CD4-positive, CD25-positive, alpha-beta regulatory T cell (primary cell): Measurements from ENCODE around the gene C6orf132. TPM values are rescaled to one million over a fixed set of nuclear protein-coding genes. Genes with fewer than 3 reads are reported as not detected.

Source experiments
- ATAC-seq, 2 donors: fragments of 150-1000 bp; cut with Tn5 transposase; one replicate each; pipeline ENCODE4 v1.10.0; 2021; ENCODE audit warnings: low read depth in 2 of 2, moderate number of reproducible peaks in 2 of 2, moderate library complexity in 1 of 2
- DNase-seq, 3 donors: peaks; one replicate each; pipeline versions ENCODE4 v3.0.0 to v3.0.0-alpha.2; 2012 to 2022; ENCODE audit warnings: mixed read lengths in 1 of 3
- H3K27ac ChIP-seq: one replicate; pipeline ENCODE4 v1.7.0; 2013; ENCODE audit warnings: mild to moderate bottlenecking, low read length; ENCODE audit not compliant: insufficient read depth, poor library complexity, severe bottlenecking
- H3K27me3 ChIP-seq: one replicate; pipeline ENCODE4 v1.7.0; 2013; ENCODE audit warnings: low read length; ENCODE audit not compliant: control insufficient read depth, insufficient read depth
- H3K36me3 ChIP-seq: one replicate; pipeline ENCODE4 v1.7.0; 2013; ENCODE audit warnings: mild to moderate bottlenecking, low read length, moderate library complexity; ENCODE audit not compliant: control insufficient read depth, insufficient read depth
- H3K4me1 ChIP-seq: 2 replicates; pipeline ENCODE4 v1.7.0; 2013; ENCODE audit warnings: mild to moderate bottlenecking, low read length; ENCODE audit not compliant: insufficient read depth, control insufficient read depth, poor library complexity, severe bottlenecking
- H3K4me3 ChIP-seq: one replicate; pipeline ENCODE4 v1.7.0; 2013; ENCODE audit warnings: low read depth, mild to moderate bottlenecking, low read length, moderate library complexity
- H3K9me3 ChIP-seq, 2 experiments: 1 replicate in 1 of 2; 2 replicates in 1 of 2; pipeline ENCODE4 v1.7.0; 2013; ENCODE audit warnings: low read length in 2 of 2, mild to moderate bottlenecking in 1 of 2, moderate library complexity in 1 of 2; ENCODE audit not compliant: control insufficient read depth in 2 of 2
- H3K27ac Mint-ChIP-seq, 3 donors: one replicate each; pipeline ENCODE4 v1.8.0; 2020 to 2022; ENCODE audit warnings: mild to moderate bottlenecking in 3 of 3, mixed read lengths in 3 of 3, moderate library complexity in 2 of 3
- H3K27me3 Mint-ChIP-seq: one replicate; pipeline ENCODE4 v1.8.0; 2022; ENCODE audit warnings: mild to moderate bottlenecking, mixed read lengths
- H3K36me3 Mint-ChIP-seq: one replicate; pipeline ENCODE4 v1.8.0; 2020; ENCODE audit warnings: mixed read lengths
- H3K4me1 Mint-ChIP-seq, 4 donors: one replicate each; pipeline ENCODE4 v1.8.0; 2020 to 2022; ENCODE audit warnings: mixed read lengths in 4 of 4, mild to moderate bottlenecking in 1 of 4
- H3K4me3 Mint-ChIP-seq, 4 donors: one replicate each; pipeline ENCODE4 v1.8.0; 2020 to 2022; ENCODE audit warnings: mild to moderate bottlenecking in 4 of 4, mixed read lengths in 4 of 4, moderate library complexity in 3 of 4
- H3K9me3 Mint-ChIP-seq, 7 donors: one replicate each; pipeline ENCODE4 v1.8.0; 2020 to 2022; ENCODE audit warnings: mixed read lengths in 7 of 7, mild to moderate bottlenecking in 3 of 7, moderate library complexity in 2 of 7
- polyA plus RNA-seq, 4 donors: library from polyadenylated mRNA; unstranded; fragments of 300-500 nt; fragmentation: Illumina TruSeq; gene quantifications; one replicate each; pipeline ENCODE4 v1.2.3, GENCODE V29; 2021
- total RNA-seq: library from RNA; stranded (reverse); gene quantifications from one replicate; pipeline ENCODE4 v1.2.3, GENCODE V29; 2022

C6orf132 gene
- total and polyA plus RNA-seq, 5 donors from 2014 or later, result 0.05 TPM; not detected in 4

DNA sequence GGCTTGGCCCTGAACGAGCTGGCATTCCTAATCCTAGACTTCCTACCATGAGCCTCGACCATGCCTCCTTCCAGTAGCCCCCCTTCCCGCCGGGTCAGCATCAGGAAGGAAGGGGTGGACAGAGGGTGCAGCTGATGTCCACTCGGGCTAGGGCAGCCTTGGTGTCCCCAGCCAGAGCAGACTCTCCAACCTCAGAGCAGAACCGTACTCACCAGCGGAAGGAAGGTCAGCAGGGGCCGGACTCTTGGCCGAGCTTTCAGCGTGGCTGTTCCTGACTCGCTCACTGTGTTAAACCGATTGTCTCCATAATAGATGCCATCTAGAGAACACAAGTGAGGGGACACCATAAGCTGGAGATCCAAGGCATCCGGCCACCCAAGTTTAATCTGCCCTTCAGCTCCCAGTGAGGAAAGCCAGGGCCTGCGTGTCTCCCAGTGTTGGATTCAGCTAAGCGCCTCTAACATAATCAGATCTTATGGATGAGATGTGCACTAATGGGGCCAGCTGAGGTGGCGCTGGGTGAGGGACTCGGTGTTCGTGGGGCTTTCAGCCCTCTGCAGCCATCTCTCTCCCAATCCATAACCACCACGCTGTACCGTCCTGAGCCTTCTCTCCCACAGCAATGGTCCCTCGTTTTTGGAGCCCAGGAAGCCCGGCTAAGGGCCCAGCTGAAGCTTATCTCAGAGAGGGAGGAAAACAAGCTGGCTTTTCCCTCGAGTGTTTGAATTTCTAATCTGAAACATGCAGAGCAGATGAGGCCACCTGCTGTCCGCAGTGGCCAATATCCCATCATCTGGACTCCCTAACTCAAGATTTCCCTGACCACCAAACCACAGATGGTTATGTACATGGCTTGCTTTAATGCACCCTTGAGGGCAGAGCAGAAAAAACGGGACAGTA, 13.7 kb downstream of the C6orf132 start:
- no peaks in the 10 kb centered on the region for H3K4me1 ChIP-seq
- no peaks in the 10 kb centered on the region for H3K9me3 Mint-ChIP-seq
- H3K27me3 Mint-ChIP-seq, result peaks cover 15% of the 10 kb centered on the region
- no peak overlapping the region for H3K27ac ChIP-seq
- H3K27ac Mint-ChIP-seq, result no peak overlapping the region
- no peaks in the 10 kb centered on the region for H3K36me3 ChIP-seq
- H3K36me3 Mint-ChIP-seq, result no peaks in the 10 kb centered on the region
- H3K27me3 ChIP-seq, result no peaks in the 10 kb centered on the region
- ATAC-seq (no peak), DNase-seq (no peak)
- H3K4me3 ChIP-seq, result no peak overlapping the region
- no peaks in the 10 kb centered on the region for H3K4me1 Mint-ChIP-seq
- no peak overlapping the region for H3K4me3 Mint-ChIP-seq
- H3K9me3 ChIP-seq, result no peaks in the 10 kb centered on the region

DNA sequence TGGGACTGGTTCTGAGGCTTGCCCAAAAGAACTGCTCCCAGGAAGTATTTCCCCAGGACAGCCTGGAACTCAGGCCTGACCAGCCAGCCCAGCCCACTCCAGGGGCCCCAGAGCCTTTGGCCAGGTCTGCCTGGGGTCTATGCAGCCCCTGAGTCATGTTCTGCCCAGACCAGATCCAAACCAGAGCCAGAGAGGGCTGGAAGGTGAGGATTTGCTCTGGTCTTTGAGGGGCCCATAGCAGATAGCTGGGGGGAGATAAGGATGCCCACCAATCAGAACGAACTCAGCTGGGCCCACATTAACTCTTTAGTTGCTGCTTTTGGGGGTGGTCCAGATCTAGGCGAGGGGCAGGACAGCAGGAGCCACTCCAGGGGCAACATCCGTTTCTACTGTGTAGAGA, 16.8 kb downstream of the C6orf132 start:
- ATAC-seq, result no peak
- Histone ChIP-seq H3K9me3 (no peaks in the 10 kb centered on the region), H3K4me1 (no peaks in the 10 kb centered on the region), H3K27ac (no peak overlapping the region), H3K4me3 (no peak overlapping the region), H3K27me3 (no peaks in the 10 kb centered on the region), H3K36me3 (no peaks in the 10 kb centered on the region)
- H3K27ac Mint-ChIP-seq, result no peak overlapping the region
- H3K36me3 Mint-ChIP-seq, result no peaks in the 10 kb centered on the region
- H3K4me1 Mint-ChIP-seq, result no peaks in the 10 kb centered on the region
- no peak for DNase-seq
- H3K4me3 Mint-ChIP-seq, result no peak overlapping the region
- peaks cover 0 to 1% (median 0%) of the 10 kb centered on the region in 7 donors for H3K9me3 Mint-ChIP-seq
- no peaks in the 10 kb centered on the region for H3K27me3 Mint-ChIP-seq

DNA sequence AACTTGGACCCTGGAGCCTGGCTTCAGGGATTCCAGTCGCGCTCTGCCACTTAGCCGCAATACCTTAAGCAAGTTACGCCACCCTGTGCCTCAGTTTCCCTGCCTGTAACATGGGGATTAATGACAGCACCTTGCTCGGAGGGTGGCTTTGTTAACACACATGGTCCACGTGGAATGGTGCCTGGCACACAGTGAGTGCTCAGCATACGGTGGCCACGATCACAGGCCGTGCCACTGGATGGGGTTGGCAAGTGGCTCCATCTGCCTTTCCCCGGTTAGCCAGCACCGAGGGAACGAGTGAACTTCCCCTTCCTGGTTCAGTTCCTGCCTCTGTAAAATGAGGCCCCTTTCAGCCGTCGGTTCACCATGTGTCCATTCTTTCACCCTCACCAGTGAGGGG, 17.2 kb downstream of the C6orf132 start:
- no peaks in the 10 kb centered on the region for H3K27me3 Mint-ChIP-seq
- H3K27ac Mint-ChIP-seq, result no peak overlapping the region
- no peaks in the 10 kb centered on the region for H3K36me3 Mint-ChIP-seq
- Histone ChIP-seq H3K4me3 (no peak overlapping the region), H3K36me3 (no peaks in the 10 kb centered on the region), H3K4me1 (no peaks in the 10 kb centered on the region), H3K9me3 (no peaks in the 10 kb centered on the region), H3K27ac (no peak overlapping the region), H3K27me3 (no peaks in the 10 kb centered on the region)
- no peaks in the 10 kb centered on the region for H3K4me1 Mint-ChIP-seq
- DNase-seq, result no peak
- H3K9me3 Mint-ChIP-seq, result peaks cover 0 to 1% (median 0%) of the 10 kb centered on the region in 7 donors
- no peak for ATAC-seq
- no peak overlapping the region for H3K4me3 Mint-ChIP-seq

DNA sequence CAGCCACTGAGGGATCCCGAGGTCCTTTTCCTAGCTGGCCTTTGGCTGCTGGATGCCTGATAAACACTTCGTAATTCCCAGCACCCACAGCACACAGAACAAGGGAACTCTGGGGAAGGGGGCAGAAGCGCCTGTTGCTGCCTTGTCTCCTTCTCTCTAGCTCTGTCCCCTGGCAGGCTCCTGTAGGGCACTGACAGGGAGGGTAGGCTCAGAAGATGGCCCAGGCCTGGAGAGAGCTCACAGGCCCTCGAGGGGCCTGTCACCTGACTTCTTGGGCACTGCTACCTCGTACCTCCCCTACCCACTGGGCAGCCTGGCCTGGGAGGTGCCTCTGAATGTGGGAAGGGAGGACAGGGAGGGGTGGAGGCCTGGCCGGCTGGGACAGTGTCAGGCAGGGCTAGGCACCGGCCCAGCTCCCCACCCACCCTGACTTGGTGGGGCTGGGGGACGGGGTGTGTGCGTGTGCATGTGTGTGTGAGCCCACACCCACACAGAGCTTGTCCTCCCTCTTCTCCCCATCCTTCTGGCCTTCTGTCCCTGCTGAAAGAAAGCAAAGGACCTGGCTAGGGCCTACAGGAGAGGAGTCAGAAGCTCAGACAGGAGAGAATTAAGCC, 18.1 kb downstream of the C6orf132 start:
- Histone ChIP-seq H3K36me3 (no peaks in the 10 kb centered on the region), H3K9me3 (no peaks in the 10 kb centered on the region), H3K27me3 (no peaks in the 10 kb centered on the region), H3K4me1 (no peaks in the 10 kb centered on the region), H3K27ac (no peak overlapping the region), H3K4me3 (no peak overlapping the region)
- no peaks in the 10 kb centered on the region for H3K27me3 Mint-ChIP-seq
- no peaks in the 10 kb centered on the region for H3K4me1 Mint-ChIP-seq
- no peak for ATAC-seq
- H3K27ac Mint-ChIP-seq, result no peak overlapping the region
- no peak overlapping the region for H3K4me3 Mint-ChIP-seq
- no peaks in the 10 kb centered on the region for H3K36me3 Mint-ChIP-seq
- no peak for DNase-seq
- peaks cover 0 to 1% (median 0%) of the 10 kb centered on the region in 7 donors for H3K9me3 Mint-ChIP-seq

DNA sequence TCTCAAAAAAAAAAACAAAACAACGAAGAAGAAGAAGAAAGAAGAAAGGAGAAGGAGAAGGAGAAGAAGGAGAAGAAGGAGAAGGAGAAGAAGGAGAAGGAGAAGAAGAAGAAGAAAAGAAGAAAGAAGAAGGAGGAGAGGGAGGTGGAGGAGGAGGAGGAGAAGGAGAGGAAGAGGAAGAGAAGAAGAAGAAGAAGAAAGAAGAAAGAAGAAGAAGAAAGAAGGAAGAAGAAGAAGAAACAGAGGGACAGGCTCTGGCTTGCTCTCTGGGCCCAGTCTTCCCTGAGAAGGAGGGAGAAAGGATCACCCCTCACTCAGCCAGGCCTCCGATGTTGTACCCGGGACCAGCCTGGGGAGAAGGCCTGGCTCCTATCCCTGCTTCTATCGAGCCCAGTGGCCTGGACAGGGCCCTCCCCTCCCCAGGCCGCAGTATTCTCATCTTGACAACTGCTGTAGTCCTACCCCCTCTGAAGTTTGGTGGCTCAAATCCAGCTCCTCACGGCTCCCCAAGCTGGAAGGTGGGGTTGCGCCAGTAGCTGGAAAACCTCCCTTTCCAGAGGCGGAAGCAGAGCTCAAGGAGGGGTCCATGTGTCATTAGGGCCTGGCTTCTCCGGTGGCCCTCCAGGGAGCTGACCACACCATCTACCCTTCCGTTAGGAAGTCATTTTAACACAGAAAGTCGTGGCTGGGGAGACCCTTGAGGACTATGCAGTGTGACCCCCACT, 18.9 kb downstream of the C6orf132 start:
- H3K9me3 ChIP-seq, result no peaks in the 10 kb centered on the region

DNA sequence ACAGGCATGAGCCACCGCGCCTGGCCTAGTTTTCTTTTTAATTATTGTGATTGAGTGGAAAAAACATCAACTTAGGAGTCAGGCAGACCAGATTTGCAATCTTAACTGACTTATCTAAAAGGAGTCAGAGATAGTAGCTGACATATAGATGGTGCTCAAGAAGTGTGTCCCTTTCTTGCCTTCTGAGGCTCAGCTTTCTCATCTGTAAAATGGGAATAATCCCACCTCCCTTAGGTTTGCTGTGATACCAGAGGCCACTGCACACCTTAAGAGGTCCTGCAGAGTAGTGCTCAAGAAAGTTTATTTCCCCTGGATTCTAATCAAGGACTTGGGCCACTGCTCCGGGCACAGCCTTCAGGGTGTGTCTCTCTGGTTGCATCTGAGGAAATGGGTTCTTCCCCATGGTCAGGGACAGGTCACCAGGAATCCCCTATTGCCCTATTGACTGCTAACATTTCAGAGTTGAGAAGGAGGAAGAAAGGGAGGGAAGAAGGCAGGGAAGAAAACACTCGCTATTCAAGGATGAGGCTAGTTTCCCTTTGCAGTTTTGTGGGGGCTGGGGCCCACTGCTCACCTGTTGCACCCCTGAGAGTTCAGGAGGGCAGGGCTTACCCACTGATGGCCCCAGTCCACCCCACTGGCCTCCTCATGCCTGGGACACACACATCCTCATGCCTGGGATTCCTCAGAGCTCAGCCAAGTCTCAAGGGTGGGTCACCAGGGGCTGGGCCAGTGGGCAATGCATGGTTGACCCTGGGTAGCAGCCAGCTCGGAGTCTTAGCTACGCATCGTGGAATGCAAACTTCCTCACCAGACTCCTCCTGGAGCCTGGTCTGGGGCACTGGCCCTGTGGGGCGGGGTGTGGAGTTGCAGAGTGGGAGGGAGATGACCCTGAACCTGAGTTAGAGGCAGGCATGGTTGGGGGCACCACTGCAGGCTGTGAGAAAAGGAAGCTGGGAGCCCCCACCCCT, 21.2 kb downstream of the C6orf132 start:
- no peak overlapping the region for H3K4me3 Mint-ChIP-seq
- H3K4me1 ChIP-seq, result no peaks in the 10 kb centered on the region

More for the DNA sequence above, 18.9 kb downstream of the C6orf132 start:
- peaks cover 0 to 1% (median 0%) of the 10 kb centered on the region in 7 donors for H3K9me3 Mint-ChIP-seq
- no peak overlapping the region for H3K27ac Mint-ChIP-seq
- Histone ChIP-seq H3K36me3 (no peaks in the 10 kb centered on the region), H3K27ac (no peak overlapping the region), H3K4me3 (no peak overlapping the region), H3K27me3 (no peaks in the 10 kb centered on the region), H3K4me1 (no peaks in the 10 kb centered on the region)
- DNase-seq (no peak), ATAC-seq (no peak)
- H3K4me3 Mint-ChIP-seq, result no peak overlapping the region
- H3K36me3 Mint-ChIP-seq, result no peaks in the 10 kb centered on the region
- H3K4me1 Mint-ChIP-seq, result no peaks in the 10 kb centered on the region
- H3K27me3 Mint-ChIP-seq, result no peaks in the 10 kb centered on the region

More for the DNA sequence above, 21.2 kb downstream of the C6orf132 start:
- Mint-ChIP-seq H3K36me3 (no peaks in the 10 kb centered on the region), H3K9me3 (peaks cover 0 to 2% (median 0%) of the 10 kb centered on the region in 7 donors), H3K27ac (no peak overlapping the region), H3K27me3 (peaks cover 7% of the 10 kb centered on the region), H3K4me1 (no peaks in the 10 kb centered on the region)
- no peaks in the 10 kb centered on the region for H3K36me3 ChIP-seq
- no peaks in the 10 kb centered on the region for H3K27me3 ChIP-seq
- H3K4me3 ChIP-seq, result no peak overlapping the region
- H3K27ac ChIP-seq, result no peak overlapping the region
- H3K9me3 ChIP-seq, result no peaks in the 10 kb centered on the region
- DNase-seq, result no peak
- no peak for ATAC-seq
